ENCODE results near the gene CYP4F2.

DNA sequence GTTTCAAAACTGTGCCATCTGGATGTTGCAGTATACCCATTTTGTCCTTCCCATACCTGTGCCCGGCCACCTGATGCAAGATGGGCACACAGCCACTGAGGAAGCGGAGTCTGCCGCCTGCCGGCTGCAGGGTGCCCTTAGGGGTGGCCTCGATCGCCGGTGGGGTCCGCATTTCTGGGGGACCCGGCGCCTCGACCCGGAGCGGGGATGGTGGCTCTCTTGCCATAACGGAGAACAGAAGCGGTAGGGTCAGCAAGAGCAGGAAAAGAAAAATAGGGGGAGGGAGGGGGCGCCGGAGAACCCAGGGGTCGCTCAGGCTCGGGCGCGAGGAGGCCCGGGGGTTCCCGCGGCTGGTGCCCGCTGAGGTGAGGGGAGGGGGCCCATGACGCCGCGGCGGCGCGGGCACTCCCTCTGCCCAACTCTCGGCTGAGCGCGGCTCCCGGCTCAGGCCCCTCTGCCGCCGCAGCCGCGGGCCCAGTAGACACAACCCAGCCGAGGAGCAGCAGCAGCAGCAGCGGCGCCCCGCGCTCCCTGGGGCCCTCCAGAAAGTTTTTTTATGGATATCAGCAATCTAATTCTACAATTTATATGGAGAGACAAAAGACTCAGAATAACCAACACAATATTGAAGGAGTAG lies 13.8 kb upstream of the CYP4F2 start:
- TF ChIP-seq, protein P1, sequence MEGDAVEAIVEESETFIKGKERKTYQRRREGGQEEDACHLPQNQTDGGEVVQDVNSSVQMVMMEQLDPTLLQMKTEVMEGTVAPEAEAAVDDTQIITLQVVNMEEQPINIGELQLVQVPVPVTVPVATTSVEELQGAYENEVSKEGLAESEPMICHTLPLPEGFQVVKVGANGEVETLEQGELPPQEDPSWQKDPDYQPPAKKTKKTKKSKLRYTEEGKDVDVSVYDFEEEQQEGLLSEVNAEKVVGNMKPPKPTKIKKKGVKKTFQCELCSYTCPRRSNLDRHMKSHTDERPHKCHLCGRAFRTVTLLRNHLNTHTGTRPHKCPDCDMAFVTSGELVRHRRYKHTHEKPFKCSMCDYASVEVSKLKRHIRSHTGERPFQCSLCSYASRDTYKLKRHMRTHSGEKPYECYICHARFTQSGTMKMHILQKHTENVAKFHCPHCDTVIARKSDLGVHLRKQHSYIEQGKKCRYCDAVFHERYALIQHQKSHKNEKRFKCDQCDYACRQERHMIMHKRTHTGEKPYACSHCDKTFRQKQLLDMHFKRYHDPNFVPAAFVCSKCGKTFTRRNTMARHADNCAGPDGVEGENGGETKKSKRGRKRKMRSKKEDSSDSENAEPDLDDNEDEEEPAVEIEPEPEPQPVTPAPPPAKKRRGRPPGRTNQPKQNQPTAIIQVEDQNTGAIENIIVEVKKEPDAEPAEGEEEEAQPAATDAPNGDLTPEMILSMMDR (conservative IDR thresholded peaks at IDR 0.05), result no peak
- TF ChIP-seq ZFX (IDR thresholded peaks at IDR 0.05), result no peak

All from C4-2B (cell line).